NCI-H2081 (cell line): Measurements from ENCODE around the gene ATP6V0E1.

ENCODE experiments used
- DNase-seq, 2 experiments: peaks; one replicate each; lab custom pipeline; 2025; lab: John Stamatoyannopoulos, UW

ATP6V0E1 gene

GRCh38 chr5:172956936-172957335 is 26.6 kb upstream of the ATP6V0E1 start:
- no peak for DNase-seq

DNA sequence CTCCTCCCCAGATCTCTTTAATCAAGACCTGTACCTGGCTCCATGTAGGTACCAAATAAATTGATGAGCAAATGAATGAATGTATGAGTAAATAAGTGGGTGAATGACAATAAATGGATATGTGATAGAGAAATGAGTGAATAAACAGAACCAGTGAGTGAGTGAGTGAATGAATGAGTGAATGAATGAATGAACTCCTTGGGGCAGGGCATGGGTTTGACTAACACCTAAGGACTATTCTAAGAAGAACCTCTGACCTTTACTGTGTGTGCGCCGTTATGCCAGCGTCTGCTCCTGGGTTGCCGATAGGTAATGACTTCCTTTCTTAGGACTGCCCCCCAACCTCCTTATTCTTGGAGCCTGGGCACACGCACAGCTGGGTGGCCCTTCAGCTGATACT is 26.1 kb upstream of the ATP6V0E1 start:
- no peak for DNase-seq

- peak; percentile 27 to 37 for DNase-seq
Observed at GRCh38 chr5:172958331-172959046, 25.1 kb upstream of the ATP6V0E1 start.

- DNase-seq = no peak
Observed at GRCh38 chr5:172959824-172960799, 23.5 kb upstream of the ATP6V0E1 start.

- no peak for DNase-seq
Observed at GRCh38 chr5:172969921-172970320, 13.7 kb upstream of the ATP6V0E1 start.

DNA sequence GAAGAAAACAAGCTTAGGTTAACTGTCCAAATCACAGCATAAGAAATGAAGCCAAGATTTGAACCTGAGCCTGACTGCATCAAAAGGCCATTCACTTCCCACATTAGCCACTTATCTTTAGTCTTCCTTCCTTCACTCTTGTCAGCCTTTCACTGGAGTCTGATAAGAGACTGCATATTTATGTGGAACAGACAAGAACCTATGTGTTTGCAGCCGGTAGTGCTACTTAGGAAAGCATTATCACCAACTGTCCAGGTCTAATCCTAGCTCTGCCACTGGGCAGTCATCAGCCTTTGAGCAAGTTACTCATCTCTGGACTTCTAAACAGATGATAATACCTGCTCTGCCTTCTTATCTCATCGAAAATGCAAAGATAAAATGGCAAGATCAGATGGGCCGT is 12.1 kb upstream of the ATP6V0E1 start:
- no peak for DNase-seq

- no peak for DNase-seq
Observed at GRCh38 chr5:172972552-172972951, 11.0 kb upstream of the ATP6V0E1 start.

GRCh38 chr5:172973127-172973916 is 10.2 kb upstream of the ATP6V0E1 start:
- DNase-seq = no peak

DNA sequence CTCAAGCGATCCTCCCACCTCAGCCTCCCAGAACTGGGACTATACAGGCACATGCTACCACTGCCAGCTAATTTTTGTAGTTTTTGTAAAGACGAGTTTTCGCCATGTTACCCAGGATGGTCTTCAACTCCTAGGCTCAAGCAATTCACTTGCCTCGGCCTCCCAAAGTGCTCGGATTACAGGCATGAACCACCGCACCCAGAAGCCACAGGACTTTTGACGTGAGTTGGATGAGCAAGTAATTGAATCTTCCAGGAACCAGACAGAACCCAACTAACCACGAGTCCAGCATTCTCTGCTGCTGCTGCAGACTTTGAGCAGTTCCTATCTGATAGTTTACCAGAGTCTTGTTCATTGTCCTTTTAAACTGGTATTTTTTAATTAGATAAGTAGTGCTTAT is 9.6 kb upstream of the ATP6V0E1 start:
- DNase-seq = no peak

DNA sequence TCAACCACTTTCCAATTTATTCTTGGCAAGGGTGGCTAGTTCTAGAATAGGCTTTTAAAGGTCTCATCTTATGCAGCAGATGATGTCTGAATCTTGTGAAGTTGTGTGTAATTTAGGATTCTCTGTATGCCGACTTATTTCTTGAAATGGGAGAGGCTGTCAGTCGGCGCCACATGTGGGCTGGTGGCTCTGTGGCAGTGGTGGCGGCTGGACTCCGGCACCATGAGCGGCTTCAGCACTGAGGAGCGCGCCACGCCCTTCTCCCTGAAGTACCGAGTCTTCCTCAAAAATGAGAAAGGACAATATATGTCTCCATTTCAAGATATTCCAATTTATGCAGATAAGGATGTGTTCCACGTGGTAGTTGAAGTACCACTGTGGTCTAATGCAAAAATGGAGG is 8.3 kb upstream of the ATP6V0E1 start:
- no peak for DNase-seq

GRCh38 chr5:172979778-172980177 is 3.8 kb upstream of the ATP6V0E1 start:
- no peak for DNase-seq

DNA sequence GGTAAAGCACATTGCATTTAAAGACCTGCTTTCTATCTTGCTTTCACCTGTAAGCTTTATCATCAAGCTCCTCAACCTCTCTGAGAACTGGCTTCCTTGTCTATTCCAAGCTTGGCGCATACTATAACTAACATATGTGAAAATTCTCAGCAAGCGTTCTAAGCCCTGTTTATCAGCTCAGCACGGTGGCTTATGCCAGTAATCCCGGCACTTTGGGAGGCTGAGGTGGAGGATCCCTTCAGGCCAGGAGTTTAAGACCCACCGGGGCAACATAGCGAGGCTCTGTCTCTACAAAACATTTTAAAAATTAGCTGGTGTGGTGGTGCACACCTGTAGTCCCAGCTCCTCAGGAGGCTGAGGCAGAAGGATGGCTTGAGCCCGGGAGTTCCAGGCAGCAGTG is 1.6 kb upstream of the ATP6V0E1 start:
- DNase-seq = no peak

- DNase-seq = peak; percentile 59 to 79
Observed at GRCh38 chr5:172984244-172984953, 828 bp downstream of the ATP6V0E1 start.

DNA sequence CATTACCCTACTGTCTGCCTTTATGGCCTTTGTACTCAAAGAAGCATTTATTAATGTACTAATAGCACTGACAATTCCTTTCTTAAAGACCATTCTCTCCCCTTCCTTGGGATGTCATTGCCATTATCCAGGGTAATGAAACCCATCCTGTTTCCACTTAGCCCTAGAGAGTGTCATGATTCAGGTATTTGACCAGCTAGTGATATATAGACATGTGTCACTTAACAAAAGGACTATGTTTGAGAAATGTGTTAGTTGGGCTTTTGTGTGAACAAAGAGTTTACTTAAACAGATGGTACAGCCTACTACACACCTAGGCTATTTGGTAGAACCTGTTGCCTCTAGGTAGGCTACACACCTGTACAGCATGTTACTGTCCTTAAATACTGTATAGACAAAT is 2.0 kb downstream of the ATP6V0E1 start:
- DNase-seq = no peak

- no peak for DNase-seq
Observed at GRCh38 chr5:172988276-172988675, 4.7 kb downstream of the ATP6V0E1 start.

DNA sequence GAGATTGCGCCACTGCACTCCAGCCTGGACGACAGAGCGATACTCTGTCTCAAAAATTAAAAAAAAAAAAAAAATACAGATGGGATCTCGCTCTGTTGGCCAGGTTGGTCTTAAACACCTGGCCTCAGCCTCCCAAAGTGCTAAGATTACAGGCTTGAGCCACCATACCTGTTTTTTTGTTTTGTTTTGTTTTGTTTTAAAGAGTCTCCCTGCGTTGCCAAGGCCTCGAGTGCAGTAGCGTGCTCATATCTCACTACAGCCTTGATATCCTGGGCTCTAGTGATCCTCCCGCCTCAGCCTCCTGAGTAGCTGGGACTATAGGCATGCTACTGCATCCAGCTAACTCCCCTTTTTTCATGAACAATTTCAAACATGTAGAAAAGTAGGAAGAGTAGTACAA is 7.2 kb downstream of the ATP6V0E1 start:
- no peak for DNase-seq

- no peak for DNase-seq
Observed at GRCh38 chr5:172994405-172994804, 10.8 kb downstream of the ATP6V0E1 start.

DNA sequence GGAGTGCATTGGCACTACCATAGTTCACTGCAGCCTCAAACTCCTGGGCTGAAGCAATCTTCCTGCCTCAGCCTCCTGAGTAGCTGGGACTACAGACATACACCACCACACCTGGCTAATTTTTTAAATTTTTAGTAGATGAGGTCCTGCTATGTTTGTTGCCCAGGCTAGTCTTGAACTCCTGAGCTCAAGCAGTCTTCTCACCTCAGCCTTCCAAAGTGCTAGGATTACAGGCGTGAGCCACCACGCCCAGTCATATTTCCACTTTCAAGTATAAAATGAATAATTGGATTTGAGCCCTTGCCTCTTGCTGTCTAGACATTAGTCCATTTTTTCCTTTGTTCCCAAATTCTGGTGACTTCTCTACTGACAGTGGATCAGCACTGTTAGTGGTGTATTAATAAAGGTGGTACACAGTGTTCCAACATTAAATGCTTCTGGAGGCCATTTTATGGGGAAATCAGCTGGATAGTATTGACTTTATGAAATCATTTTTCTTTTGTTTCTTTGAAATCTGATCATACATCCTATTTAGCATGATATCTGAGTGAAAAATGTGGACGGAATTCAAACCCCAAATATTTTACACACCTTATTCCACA is 15.9 kb downstream of the ATP6V0E1 start:
- DNase-seq = no peak

DNA sequence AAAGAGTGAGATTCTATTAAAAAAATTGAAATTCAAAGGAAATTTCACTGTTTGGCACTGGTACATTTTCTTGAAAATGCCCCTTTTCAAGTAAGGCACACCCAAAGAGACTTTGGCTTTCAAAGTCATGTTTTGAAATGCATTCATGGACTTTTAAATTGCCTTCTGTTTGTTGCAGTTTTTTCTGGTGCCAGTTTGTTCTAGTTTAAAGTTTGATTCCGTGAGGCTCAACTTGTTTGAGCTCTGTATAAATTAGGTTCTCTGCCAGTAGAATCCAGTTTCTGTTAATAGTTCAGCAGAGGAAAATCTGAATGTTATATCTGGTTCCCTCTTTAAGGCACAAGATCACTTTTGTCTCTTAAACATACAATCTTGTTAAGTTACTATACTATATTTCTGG is 16.4 kb downstream of the ATP6V0E1 start:
- no peak for DNase-seq

DNA sequence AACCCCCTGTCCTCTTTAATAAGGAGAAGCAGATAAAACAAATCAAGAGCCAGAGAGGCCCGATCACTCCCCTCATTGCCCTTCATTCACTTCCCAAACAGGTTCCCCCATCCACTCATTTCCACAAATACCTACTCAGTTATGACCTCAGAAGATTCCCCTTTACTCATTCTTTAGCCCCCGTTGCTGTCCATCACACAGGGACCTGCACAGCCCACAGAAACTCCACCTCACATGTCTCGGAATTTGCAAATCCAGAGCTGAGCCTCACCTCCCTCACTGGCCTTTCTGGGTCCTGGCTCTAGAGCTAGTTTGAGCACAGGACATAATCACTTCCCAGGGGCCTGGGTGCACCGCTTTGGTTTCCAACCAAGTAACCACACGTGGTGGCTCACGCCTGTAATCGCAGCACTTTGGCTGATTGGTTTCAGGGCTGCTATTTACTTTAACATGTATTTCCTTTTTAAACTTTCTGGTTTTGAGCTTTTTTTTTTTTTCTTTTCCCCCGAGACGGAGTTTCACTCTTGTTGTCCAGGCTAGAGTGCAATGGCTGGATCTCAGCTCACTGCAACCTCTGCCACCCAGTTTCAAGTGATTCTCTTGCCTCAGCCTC is 17.8 kb downstream of the ATP6V0E1 start:
- no peak for DNase-seq

DNA sequence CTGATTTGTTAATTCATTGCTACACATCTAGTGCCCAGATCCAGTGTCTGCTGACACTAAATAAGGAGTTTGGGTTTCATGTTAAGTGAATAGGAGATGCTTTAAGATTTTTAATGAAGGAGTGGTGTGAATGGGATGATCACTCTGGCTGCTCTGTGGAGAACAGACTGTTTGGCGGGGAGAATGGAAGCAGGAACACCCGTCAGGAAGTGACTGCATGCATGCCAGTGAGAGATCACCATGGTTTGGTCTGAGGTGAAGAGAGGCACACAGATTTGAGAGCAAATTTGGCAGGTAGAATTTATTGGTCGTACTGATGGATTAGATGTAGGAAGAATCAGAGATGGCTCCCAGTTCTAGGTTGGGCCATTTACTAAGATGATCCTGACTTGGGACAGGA is 19.8 kb downstream of the ATP6V0E1 start:
- no peak for DNase-seq
